ENCODE measurements around the gene ZFAND5. TPM values are rescaled to one million over a fixed set of nuclear protein-coding genes. Genes with fewer than 3 reads are reported as not detected.
A peak's percentile ranks its signal among the peaks of the same experiment; 100 is the strongest.

Gene ZFAND5
- total RNA-seq, 1 experiment from 2014 or later: 90.3 TPM

GRCh38 chr9:72354704-72355103 is 10.3 kb downstream of the ZFAND5 start:
- Histone ChIP-seq H3K27me3 (replicated peaks) (no peaks in the 10 kb centered on the region), H3K27ac (no peak overlapping the region), H3K4me3 (no peak overlapping the region), H3K4me1 (replicated peaks) (peaks cover 16% of the 10 kb centered on the region), H3K9me3 (replicated peaks) (no peaks in the 10 kb centered on the region; the same call in 1 of the 2 replicates), H3K36me3 (peaks cover 81% of the 10 kb centered on the region)
- DNase-seq (ENCODE audit: low read depth in 1 of 2, low spot score in 2 of 2): no peak

DNA sequence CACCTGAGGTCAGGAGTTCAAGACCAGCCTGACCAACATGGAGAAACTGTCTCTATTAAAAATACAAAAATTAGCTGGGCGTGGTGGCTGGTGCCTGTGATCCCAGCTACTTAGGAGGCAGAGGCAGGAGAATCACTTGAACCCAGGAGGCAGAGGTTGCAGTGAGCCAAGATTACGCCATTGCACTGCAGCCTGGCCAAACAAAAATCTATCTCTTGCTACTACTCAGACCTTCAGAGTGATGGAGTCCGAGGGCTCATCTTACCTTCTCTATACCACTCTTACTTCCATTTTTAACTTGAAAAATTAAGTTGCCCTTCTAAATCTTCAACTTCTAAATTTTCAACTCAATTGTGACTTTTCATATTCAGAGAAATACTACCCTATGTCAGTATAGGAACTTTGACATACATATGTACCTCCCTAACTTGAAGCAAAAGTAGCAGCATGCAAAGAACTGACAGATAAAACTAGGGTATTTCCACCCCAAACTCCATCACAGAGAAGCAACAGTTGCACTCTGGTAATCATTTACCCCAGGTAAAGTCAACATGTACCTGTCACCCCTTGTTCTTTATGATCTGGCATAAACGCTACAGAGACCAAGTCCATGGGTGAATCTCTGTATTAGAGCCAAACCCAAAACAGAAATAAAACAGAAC is 11.4 kb downstream of the ZFAND5 start:
- Histone ChIP-seq H3K4me1 (replicated peaks) (peaks cover 13% of the 10 kb centered on the region; the same call in 1 of the 2 replicates), H3K4me3 (no peak overlapping the region), H3K36me3 (peaks cover 70% of the 10 kb centered on the region), H3K9me3 (replicated peaks) (no peaks in the 10 kb centered on the region; the same call in 1 of the 2 replicates), H3K27ac (no peak overlapping the region), H3K27me3 (replicated peaks) (no peaks in the 10 kb centered on the region)
- DNase-seq (ENCODE audit: low read depth in 1 of 2, low spot score in 2 of 2): no peak

GRCh38 chr9:72352911-72353388 is 12.1 kb downstream of the ZFAND5 start:
- DNase-seq (ENCODE audit: low read depth in 1 of 2, low spot score in 2 of 2): no peak
- Histone ChIP-seq H3K4me3 (no peak overlapping the region), H3K4me1 (replicated peaks) (peaks cover 13% of the 10 kb centered on the region; the same call in 1 of the 2 replicates), H3K27me3 (replicated peaks) (no peaks in the 10 kb centered on the region), H3K27ac (no peak overlapping the region), H3K9me3 (replicated peaks) (no peaks in the 10 kb centered on the region; the same call in 1 of the 2 replicates), H3K36me3 (peaks cover 64% of the 10 kb centered on the region)

GRCh38 chr9:72351538-72352453 is 13.2 kb downstream of the ZFAND5 start:
- Histone ChIP-seq H3K9me3 (replicated peaks) (no peaks in the 10 kb centered on the region; the same call in 1 of the 2 replicates), H3K4me3 (no peak overlapping the region), H3K27me3 (replicated peaks) (no peaks in the 10 kb centered on the region), H3K4me1 (replicated peaks) (peaks cover 13% of the 10 kb centered on the region; the same call in 1 of the 2 replicates), H3K27ac (no peak overlapping the region), H3K36me3 (peaks cover 52% of the 10 kb centered on the region)
- peak in 1 of 2 experiments; percentile 22 for DNase-seq (ENCODE audit: low read depth in 1 of 2, low spot score in 2 of 2)

GRCh38 chr9:72349911-72350310 is 15.1 kb downstream of the ZFAND5 start:
- no peak for DNase-seq (ENCODE audit: low read depth in 1 of 2, low spot score in 2 of 2)

DNA sequence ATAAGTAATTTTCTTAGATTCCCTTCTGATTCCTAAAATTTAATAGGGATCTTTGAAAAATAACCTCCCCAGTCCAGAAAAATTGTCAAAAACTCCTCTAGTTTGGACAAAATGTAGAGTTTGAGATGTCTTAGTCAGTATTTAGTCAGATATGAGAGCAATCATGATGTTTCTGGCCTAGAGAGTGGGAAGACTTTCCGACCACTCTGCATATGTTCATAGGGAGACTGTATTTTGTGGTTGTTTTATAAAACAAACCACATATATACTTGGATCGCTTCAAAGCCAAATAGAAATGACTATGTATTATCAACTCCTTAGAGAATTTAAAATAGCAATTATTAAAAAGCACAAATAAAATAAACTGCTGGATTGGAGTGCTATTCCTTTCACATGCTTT is 15.8 kb downstream of the ZFAND5 start:
- H3K4me1 ChIP-seq (replicated peaks): peaks cover 13% of the 10 kb centered on the region; the same call in 1 of the 2 replicates
- H3K4me3 ChIP-seq: no peak overlapping the region
- peaks cover 27% of the 10 kb centered on the region for H3K36me3 ChIP-seq
- H3K9me3 ChIP-seq (replicated peaks): no peaks in the 10 kb centered on the region; the same call in 1 of the 2 replicates
- DNase-seq (ENCODE audit: low read depth in 1 of 2, low spot score in 2 of 2): no peak
- no peak overlapping the region for H3K27ac ChIP-seq
- no peaks in the 10 kb centered on the region for H3K27me3 ChIP-seq (replicated peaks)

More at GRCh38 chr9:72349911-72350310, 15.1 kb downstream of the ZFAND5 start:
- Histone ChIP-seq H3K27me3 (replicated peaks) (no peaks in the 10 kb centered on the region), H3K27ac (no peak overlapping the region), H3K9me3 (replicated peaks) (no peaks in the 10 kb centered on the region; the same call in 1 of the 2 replicates), H3K4me1 (replicated peaks) (peaks cover 13% of the 10 kb centered on the region; the same call in 1 of the 2 replicates), H3K36me3 (peaks cover 33% of the 10 kb centered on the region), H3K4me3 (no peak overlapping the region)

DNA sequence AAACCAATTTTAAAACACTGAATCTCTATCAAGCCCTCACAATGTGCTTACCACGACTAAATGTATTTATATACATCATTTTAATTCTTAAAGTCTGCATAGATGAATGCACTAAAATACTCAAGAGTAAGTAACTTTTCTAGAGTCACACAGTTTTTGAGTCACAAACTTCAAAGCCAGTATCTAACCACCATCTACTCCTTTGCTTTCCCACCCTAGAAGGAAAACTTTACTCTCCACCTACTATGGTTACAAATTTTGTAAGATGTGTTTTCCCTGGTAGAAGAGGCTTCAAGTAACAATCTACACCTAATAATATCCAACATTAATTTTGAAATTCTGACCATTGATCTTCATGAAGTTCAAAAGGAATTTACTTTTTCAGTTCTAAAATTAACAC is 18.7 kb downstream of the ZFAND5 start:
- no peak for DNase-seq (ENCODE audit: low read depth in 1 of 2, low spot score in 2 of 2)
- H3K4me3 ChIP-seq: no peak overlapping the region
- H3K36me3 ChIP-seq: no peaks in the 10 kb centered on the region
- H3K4me1 ChIP-seq (replicated peaks): no peaks in the 10 kb centered on the region
- H3K27ac ChIP-seq: no peak overlapping the region
- H3K27me3 ChIP-seq (replicated peaks): no peaks in the 10 kb centered on the region
- H3K9me3 ChIP-seq (replicated peaks): no peaks in the 10 kb centered on the region

DNA sequence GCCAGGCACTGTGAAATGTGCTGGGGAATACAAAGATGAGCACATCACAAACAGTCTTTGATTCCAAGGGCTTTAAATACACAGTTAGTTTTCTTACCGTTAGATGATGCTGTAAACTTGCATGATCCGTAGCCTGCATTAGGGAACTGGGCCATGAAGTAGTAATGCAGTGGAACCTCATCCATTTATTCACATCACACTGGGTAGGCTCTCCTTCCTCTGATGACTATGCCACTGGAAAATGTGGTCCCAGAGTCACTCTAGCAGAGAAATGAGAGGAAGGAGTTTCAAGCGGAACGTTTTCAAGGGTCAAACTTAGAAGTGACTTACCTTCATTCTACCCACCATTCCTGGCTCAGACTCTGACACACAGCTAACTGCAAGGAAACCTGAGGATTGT is 26.4 kb downstream of the ZFAND5 start:
- no peak for DNase-seq (ENCODE audit: low read depth in 1 of 2, low spot score in 2 of 2)
- Histone ChIP-seq H3K4me1 (replicated peaks) (peaks cover 3% of the 10 kb centered on the region; the same call in 1 of the 2 replicates), H3K4me3 (no peak overlapping the region), H3K27me3 (replicated peaks) (no peaks in the 10 kb centered on the region), H3K9me3 (replicated peaks) (no peaks in the 10 kb centered on the region), H3K36me3 (no peaks in the 10 kb centered on the region), H3K27ac (no peak overlapping the region)

- Histone ChIP-seq H3K27me3 (replicated peaks) (no peaks in the 10 kb centered on the region), H3K9me3 (replicated peaks) (no peaks in the 10 kb centered on the region), H3K4me3 (no peak overlapping the region), H3K4me1 (replicated peaks) (peaks cover 3% of the 10 kb centered on the region; the same call in 1 of the 2 replicates), H3K36me3 (no peaks in the 10 kb centered on the region), H3K27ac (no peak overlapping the region)
- DNase-seq (ENCODE audit: low read depth in 1 of 2, low spot score in 2 of 2): no peak
These were observed 27.7 kb downstream of the ZFAND5 start for GRCh38 chr9:72337286-72337685.

DNA sequence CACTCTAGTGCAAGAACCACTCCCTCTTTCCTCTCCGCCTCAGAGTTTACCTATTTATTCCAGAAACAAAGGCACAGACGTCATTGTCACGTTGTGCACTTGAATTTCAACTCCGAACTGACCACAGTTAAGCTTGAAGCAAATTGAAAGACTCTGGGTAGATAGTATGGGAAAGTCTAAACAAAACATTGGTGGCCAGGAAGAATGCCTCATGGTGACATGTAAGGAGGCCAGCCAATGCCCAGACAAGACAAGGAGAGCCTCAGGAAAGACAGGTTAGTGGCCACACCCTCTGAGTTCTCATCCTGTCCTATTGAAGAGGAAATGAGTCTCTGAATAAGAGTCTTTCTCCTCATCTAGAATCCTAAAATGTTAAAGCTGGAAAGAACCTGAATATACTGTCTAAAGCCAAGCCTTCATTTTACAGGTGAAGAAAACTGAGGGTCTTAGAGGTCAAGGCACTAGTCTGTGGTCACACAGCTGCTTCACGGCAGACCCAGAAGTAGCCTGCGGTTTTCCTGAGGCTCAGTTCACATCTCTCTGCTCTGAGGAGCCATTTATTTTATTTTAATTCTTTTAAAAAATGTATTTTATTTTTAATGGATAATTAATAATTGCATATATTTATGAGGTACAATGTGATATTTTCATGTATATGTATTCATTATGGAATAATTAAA is 30.2 kb downstream of the ZFAND5 start:
- H3K4me3 ChIP-seq: no peak overlapping the region
- peaks cover 3% of the 10 kb centered on the region; the same call in 1 of the 2 replicates for H3K4me1 ChIP-seq (replicated peaks)
- H3K27me3 ChIP-seq (replicated peaks): no peaks in the 10 kb centered on the region
- no peak overlapping the region for H3K27ac ChIP-seq
- peak in 1 of 2 experiments; percentile 21 for DNase-seq (ENCODE audit: low read depth in 1 of 2, low spot score in 2 of 2)
- H3K9me3 ChIP-seq (replicated peaks): no peaks in the 10 kb centered on the region
- H3K36me3 ChIP-seq: no peaks in the 10 kb centered on the region

- peaks cover 3% of the 10 kb centered on the region; the same call in 1 of the 2 replicates for H3K4me1 ChIP-seq (replicated peaks)
- no peak for DNase-seq (ENCODE audit: low read depth in 1 of 2, low spot score in 2 of 2)
- no peaks in the 10 kb centered on the region for H3K9me3 ChIP-seq (replicated peaks)
- no peak overlapping the region for H3K4me3 ChIP-seq
- H3K27me3 ChIP-seq (replicated peaks): no peaks in the 10 kb centered on the region
- no peaks in the 10 kb centered on the region for H3K36me3 ChIP-seq
- H3K27ac ChIP-seq: no peak overlapping the region
These were observed 31.3 kb downstream of the ZFAND5 start for GRCh38 chr9:72333709-72334108.

DNA sequence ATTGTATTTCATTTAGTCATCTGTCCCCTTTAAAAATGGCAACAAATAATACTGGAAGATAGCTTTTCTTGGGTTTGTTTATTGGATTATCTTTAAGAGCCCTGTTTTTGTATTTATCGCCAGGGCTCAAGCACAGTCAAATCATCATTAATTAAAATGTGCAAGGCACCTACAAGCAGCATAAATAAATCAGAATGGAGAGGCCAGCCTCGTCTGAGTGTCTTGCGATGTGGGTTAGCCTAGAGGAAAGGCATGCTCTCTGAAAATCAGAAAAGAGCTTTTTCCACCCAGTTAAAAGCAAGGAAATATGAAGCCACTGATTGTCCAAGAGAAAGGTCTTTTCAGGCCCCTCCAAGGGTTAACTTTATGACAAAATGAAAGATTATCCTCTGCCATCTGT is 31.8 kb downstream of the ZFAND5 start:
- Histone ChIP-seq H3K27ac (no peak overlapping the region), H3K4me3 (no peak overlapping the region), H3K9me3 (replicated peaks) (no peaks in the 10 kb centered on the region), H3K4me1 (replicated peaks) (peaks cover 3% of the 10 kb centered on the region; the same call in 1 of the 2 replicates), H3K27me3 (replicated peaks) (no peaks in the 10 kb centered on the region), H3K36me3 (no peaks in the 10 kb centered on the region)
- no peak for DNase-seq (ENCODE audit: low read depth in 1 of 2, low spot score in 2 of 2)

- no peaks in the 10 kb centered on the region for H3K36me3 ChIP-seq
- no peaks in the 10 kb centered on the region for H3K27me3 ChIP-seq (replicated peaks)
- DNase-seq (ENCODE audit: low read depth in 1 of 2, low spot score in 2 of 2): no peak
- no peak overlapping the region for H3K4me3 ChIP-seq
- H3K27ac ChIP-seq: no peak overlapping the region
- no peaks in the 10 kb centered on the region for H3K9me3 ChIP-seq (replicated peaks)
- H3K4me1 ChIP-seq (replicated peaks): peaks cover 3% of the 10 kb centered on the region; the same call in 1 of the 2 replicates
These were observed 32.7 kb downstream of the ZFAND5 start for GRCh38 chr9:72332351-72332750.
